HT-29 (cell line): ENCODE results near the gene UMPS. TPM values are rescaled to one million over a fixed set of nuclear protein-coding genes. Genes with fewer than 3 reads are reported as not detected.
A peak's percentile ranks its signal among the peaks of the same experiment; 100 is the strongest.

Experiments
- DNase-seq: peaks from one replicate; pipeline ENCODE4 v3.0.0-alpha.2; 2015; ENCODE audit warnings: low spot score
- total RNA-seq: library from RNA; depleted of rRNA; stranded (reverse); fragments of >200 nt; shearing (Covaris generic); gene quantifications from 2 replicates; pipeline ENCODE4 v1.2.3, GENCODE V29; 2014; rRNA removed

Gene UMPS
- total RNA-seq, result 57.3 and 70.2 TPM in 2 replicates

DNA sequence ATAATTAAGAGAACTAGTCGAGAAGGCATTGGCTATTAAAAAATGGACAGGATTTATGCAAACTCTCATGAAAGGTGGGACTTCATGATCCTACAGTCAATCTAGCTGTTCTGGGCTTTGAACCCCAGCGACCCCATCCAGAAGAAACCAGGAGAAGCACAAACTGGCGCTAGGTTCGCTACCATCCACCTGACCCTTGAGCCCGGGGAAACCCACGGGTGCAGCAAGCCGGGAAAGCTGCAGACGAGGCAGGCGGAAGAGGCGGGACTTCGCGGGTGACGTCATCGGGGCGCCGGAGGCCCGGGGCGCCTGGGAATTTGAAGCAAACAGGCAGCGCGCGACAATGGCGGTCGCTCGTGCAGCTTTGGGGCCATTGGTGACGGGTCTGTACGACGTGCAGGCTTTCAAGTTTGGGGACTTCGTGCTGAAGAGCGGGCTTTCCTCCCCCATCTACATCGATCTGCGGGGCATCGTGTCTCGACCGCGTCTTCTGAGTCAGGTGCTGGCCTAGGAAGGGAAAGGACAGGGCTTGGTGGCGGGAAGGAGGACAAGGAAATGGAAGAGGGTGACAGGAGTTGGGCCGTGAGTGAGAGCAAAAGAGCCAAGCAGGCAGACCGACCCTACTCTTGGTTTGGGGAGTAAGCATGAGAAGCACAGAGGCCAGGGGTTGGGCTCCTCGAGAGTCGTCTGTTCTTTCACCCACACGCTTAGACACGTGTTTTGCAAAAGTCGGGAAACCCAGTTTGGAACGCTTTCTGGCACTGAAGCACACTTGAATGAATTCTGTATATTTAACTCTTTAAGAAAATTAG lies at the start of gene UMPS:
TSS of gene UMPS (plus strand) at position 324 of the 812 bp plus-strand sequence. CDS start at position 344, 20 bp downstream.
- peak; percentile 90 for DNase-seq

GRCh38 chr3:124680521-124680920 lies 49.7 kb upstream of the UMPS start:
- no peak for DNase-seq

DNA sequence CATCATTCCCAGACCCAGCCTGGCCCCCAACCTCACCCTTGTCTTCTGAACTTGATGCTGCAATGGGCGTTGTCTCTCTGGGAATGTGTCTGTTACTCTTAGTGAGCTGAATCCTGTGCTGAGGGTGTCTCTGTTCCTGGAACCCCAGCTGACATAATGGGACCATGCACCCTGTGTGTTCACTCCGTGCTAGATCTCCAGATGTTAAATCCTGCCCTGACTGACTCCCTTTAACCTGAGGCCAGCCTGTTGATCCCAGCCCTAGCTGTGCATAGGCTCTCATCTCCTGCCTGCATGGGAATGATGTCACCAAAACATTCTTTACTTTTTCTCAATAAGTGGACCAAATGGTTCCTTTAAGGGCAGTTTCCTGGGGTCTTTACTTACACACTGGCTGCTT lies 48.0 kb upstream of the UMPS start:
- DNase-seq, result no peak

DNA sequence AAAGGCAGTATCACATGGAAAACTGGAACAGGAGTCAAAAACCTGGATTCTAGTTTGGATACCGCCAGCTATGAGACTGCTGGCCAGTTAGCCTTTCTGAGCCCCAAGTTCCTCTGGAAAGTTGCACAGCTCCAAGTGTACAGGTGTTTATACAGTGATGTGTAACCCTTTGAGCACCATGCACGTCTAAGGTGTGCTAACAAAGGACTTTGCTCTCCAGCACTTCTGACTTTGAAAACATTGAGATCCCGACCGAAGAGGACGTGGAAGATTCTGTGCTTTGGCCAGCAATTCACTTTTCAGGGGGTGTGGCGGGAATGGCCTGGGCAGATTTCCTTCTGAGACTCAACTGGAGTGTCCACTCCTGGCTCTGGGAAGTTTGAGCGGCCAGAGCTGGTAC lies 45.8 kb upstream of the UMPS start:
- DNase-seq, result no peak

GRCh38 chr3:124685067-124685466 lies 45.2 kb upstream of the UMPS start:
- no peak for DNase-seq

- no peak for DNase-seq
Observed at GRCh38 chr3:124685481-124685880, 44.8 kb upstream of the UMPS start.

DNA sequence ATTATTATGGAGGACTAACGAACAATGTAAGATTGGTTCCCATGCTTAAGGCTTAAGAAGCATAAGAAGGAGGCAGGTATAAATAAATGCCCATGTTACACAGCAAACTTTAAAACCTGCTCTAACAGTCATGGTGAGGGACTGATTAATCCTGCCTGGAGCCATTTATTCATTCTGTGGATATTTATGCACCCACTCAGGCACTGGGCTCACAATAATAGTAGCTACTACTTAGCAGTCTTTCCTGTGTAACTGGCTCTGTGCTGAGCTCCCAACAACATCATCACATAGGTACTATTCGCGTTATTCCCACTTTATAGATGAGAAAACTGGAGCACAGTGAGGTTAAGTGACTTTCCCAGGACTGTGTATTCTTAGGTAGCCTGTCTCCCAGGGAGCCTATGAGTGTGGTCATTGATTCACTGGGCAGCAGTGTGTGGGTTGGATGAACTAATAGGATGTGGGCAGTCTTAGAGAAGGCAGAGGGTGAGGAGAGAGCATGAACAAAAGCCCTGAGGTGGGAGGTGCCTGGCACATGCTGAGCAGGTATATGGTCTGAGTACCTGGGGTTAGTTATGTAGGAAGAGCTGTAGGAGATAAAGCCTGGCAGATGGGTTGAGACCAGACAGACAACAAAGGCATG lies 44.1 kb upstream of the UMPS start:
- DNase-seq, result no peak

DNA sequence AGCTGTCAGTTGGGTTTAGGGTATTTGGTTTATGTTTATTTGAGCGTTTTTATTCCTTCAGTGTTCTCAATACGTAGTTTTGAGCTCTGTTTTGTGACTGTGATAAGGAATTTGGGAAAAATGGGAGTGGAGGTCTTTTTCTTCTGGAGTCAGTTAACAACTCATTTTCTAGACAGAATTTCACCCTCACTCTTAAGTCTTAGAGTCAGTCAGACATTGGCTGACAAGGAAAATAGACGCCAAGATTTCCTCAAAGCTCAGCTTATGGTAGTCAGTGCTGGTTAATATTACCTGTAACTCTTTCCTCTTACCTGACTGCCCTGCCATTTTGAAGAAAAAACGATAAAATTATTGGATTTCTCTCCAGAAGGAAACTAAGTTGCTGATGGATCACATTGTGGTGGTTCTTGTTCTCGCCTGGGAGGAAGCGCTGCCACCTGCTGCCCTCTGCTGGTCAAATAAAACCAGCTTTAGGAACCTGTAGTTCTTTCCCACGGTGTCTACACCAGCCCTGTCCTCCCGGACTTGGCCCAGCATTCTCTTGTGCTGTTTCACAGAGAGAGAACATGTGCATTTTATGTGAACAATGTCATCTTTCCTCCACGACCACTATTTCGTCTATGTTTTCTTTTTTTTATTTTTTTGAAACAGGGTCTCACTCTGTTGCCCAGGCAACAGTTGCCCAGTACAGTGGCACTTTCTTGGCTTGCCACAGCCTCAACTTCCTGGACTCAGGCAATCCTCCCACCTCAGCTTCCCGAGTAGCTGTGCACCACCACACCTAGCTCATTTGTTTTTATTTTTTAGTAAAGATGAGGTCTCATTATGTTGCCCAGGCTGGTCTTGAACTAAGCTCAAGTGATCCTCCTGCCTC lies 41.4 kb upstream of the UMPS start:
- peak; percentile 95 for DNase-seq

DNA sequence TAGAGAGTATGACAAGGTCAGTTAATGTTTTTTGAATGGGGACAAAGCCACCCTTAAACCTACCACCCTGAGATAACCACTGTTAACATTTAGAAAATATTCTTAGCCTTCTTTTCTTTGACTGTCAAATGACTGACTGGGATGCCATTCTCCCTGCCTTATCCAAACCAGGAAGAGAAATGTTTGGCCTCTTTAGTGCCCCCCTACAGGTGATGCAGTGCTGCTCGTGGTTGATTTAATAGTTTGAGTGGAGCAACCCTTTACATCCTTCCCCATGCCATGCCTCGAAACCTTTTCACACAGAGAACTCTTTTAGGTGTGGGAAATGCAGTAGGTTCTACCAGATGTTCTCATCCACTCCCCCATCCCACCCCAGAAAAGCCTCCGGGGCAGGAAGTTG lies 38.7 kb upstream of the UMPS start:
- peak; percentile 18 for DNase-seq

GRCh38 chr3:124694486-124694885 lies 35.8 kb upstream of the UMPS start:
- no peak for DNase-seq

- DNase-seq, result no peak
Observed at GRCh38 chr3:124695369-124695768, 34.9 kb upstream of the UMPS start.

DNA sequence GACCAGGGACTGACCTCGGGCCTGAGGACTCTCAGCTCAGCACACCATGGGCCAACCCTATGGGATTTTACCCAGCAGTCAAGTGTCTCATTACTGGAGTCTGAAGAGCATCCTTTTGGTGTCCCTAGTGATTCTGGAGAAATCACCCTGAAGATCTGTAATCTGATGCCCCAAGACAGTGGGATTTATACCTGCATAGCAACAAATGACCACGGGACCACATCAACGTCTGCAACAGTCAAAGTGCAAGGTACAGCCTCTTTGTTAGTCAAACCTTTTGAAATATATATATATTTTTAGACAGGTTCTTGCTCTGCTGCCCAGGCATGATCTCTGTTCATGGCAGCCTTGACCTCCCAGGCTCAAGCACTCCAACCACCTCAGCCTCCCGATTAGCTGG lies 34.2 kb upstream of the UMPS start:
- no peak for DNase-seq

- no peak for DNase-seq
Observed at GRCh38 chr3:124697302-124697701, 33.0 kb upstream of the UMPS start.

GRCh38 chr3:124698030-124698770 lies 32.1 kb upstream of the UMPS start:
- DNase-seq, result no peak

GRCh38 chr3:124699051-124699450 lies 31.2 kb upstream of the UMPS start:
- no peak for DNase-seq

- DNase-seq, result no peak
Observed at GRCh38 chr3:124699686-124700396, 30.4 kb upstream of the UMPS start.

GRCh38 chr3:124700880-124701684 lies 29.2 kb upstream of the UMPS start:
- DNase-seq, result peak; percentile 23

DNA sequence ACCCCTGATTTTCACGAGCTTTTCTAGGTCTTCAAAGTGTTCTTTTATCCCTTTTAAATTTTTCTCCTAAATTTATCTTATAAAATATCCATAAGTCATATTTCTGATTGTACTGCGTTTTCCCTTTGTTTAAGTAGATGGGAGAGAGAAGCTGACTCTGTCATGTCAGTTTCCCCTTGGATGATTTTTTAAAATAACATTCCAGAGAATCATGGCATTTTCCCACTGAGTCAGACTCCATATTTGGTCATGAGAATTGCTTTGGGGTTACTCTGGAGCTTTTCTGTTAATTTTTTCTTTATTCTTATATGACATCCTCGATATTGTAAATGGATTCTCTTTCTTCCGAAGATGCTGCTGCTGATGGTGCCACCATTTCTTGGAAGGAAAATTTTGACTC lies 28.6 kb upstream of the UMPS start:
- no peak for DNase-seq

GRCh38 chr3:124702950-124703349 lies 27.3 kb upstream of the UMPS start:
- no peak for DNase-seq

DNA sequence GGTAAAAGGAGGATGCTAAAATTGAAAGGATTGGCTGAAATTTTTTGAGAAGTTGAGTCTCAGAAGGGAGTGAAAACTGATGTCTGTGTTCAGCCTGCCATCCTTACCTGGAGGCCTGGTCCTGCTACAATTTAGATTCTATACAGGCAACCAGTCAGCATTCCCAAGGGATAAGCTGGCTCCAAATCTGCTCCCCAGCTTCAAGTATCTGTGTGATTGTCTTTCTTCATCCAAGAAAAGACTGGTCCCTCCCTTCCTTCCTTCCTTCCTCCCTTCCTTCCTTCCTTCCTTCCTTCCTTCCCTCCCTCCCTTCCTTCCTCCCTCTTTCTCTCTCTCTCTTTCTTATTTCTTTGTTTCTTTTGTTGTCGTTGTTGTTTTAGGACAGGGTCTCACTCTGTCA lies 24.7 kb upstream of the UMPS start:
- DNase-seq, result no peak
